ENCODE results near the gene ESRRG.

The ESRRG gene

DNA sequence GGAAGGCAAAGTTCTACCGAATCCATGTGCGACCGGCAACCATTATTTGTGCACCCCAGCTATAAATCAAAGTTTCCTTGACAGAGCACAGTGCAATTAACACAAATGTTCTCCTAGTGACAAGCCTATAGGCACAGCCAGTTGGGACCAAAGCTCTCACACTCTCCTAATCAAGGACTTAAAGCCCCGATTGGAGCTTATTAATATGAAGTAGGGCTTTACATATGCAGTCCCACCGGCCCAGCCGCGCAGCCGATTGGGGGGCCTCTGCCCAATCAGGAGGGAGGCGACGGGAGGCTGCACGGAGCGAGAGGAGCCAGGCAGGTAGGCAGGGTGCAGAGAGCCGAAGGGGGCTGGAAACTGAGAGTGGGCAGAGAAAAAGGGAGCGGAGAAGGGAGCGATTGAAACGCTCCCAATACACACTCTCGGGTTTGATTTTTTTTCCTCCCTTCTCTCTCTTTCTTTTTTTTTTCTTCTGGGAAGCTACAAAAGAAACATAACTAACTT is at the start of gene ESRRG:
Gene ESRRG (minus strand): TSS at position 156 of the 507 bp plus-strand sequence. CDS start 130 bp downstream, at position 26.
- peak within 1 kb of the TSS; percentile 68 for H3K4me3 ChIP-seq (ENCODE audit: low read depth, low read length)

DNA sequence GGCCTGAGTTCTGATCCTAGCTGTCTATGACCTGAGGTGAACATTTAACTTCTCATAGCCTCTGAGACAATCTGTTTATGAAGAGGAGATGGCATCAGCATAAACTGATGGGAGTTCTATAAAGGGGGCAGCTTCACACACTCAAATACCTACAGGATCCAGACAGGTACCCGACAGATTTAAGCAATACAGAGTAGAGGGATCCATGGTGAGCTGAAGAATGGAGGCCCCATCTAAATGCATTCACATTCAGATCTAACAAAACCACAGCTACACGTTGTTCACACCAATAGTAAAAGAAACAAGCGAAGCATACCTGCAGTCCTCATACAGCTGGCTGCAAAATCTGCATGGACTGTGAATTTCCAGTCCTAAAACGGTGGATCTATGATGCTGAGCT is 48.7 kb upstream of the ESRRG start:
- H3K4me3 ChIP-seq (ENCODE audit: low read depth, low read length): no peak overlapping the region

DNA sequence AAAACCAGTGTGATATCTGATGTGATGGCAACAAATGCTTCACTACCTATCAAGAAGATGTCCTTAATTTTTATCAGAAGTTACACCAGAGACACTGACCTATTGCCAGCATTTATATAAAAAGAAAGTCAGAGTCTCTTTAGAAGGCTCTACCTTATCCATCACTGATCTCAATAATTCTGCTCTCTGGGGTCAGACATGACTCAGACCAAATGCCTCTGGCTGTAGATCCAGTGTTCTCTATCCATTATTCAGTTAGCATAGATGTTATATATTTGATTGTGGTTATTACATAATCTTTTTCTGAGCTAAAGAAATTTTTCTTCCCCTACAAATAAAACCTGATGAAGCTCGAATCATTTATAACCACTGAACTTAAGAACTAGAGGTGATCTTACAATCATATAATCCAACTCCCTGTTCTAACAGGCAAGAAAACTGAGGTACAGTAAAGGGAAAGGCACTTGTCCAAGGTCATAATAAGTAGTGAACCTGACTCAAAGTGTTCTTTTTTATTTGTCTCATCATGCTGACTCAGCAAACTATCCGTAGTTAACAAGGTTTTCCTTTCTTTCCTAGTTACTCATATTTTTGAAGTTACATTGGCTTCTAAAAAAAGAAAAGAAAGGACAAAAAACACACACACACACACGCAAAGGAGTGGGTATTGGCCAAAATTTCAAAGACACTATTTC is 43.6 kb upstream of the ESRRG start:
- no peak overlapping the region for H3K4me3 ChIP-seq (ENCODE audit: low read depth, low read length)

DNA sequence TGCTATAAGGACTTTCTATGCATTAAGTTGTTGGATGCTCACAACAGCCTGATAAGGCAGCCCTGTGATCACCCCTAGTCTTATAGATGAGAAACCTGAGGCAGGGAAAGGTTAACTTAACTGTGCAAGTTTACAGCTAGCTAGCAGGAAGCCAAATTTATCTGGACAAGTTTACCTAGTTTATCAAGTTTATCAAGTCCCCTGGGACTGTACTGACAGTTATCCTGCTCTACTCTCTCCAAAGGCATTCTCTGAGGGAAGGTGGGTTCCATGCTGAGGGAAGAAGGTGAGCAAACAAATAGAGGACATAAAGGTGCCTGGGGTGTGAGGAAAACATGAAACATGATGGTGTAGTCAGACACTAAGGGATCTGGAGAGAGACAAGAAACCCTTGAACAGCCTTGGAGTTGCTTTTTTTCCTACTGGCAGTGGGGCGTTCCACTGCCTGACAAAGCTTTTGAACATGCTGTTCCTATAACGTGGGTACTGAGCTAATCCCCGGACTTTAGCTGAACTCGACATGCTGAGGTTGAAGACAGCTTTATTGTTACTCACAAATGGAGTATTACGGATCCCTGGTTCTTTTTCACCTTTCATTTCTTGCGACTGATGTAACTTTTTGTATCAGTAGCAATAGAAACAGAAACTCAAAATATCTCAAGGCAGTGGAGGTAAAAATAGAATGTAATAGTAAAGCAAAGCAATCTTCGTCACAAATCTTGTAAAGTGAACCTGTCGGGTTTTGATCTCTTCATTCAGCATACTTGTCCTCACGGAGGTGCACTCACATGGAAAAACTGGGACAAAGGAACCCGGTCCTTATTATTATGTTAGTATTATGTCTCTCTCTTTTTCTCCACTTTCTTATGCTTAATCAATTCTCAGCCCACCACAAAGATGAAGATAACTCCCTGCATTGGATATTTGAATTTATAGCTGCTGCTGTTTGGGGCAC is 42.4 kb upstream of the ESRRG start:
- H3K4me3 ChIP-seq (ENCODE audit: low read depth, low read length): no peak overlapping the region

DNA sequence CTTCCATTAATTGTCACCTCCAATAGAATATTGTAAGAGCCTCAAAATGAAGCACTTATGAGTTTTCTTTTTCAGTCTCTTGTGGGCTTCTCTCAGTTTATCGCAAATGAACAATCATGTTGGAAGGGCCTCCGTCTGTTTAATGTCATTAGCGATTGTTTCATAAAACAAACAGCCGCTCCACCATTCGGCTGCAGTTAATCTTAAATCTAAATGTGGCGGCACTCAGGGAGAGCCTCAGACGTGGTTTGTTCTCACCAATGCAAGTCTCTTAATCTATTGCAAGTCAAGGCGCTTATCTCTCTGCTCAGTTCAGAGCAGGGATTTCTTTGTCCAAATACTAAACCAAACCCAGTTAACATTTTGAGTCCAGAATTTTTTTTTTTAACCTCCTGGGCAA is 34.9 kb upstream of the ESRRG start:
- H3K4me3 ChIP-seq (ENCODE audit: low read depth, low read length): no peak overlapping the region

DNA sequence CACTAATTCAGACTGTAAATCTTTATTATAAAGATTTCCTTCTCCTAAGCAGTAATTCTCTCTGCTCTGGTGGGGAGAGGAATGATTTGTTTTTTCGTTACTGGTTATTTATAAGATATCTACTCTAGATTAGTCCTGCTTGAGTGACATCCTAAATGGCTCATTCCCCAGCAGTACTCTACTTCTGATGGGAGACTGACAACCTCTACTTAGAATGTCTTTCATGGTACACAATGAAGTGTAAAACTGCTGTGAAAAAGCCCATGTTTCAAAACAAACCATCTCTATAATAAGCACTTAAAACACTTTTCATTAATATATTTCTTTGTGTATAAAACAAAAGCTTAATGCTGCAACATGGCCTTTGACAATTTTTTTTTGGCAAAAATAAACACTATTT is 33.9 kb upstream of the ESRRG start:
- no peak overlapping the region for H3K4me3 ChIP-seq (ENCODE audit: low read depth, low read length)

DNA sequence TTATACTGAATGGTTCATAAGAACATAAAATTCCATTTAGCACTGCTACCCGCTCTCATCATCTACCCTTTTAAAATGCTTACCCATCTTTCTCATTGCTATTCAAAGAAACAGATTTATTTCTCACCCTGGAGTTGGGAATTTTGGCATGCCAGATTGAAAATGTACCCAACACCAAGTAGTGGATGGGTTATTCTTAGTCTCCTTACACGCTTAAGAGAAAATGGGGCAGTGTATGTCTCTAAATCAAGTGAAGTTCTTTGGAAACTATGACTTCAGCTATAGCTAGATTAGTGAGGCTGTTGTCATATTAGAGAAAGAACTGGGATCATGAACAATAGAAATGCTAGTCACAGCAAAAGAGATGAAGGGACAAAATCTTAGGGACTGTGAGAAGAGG is 27.7 kb upstream of the ESRRG start:
- H3K4me3 ChIP-seq (ENCODE audit: low read depth, low read length): no peak overlapping the region

DNA sequence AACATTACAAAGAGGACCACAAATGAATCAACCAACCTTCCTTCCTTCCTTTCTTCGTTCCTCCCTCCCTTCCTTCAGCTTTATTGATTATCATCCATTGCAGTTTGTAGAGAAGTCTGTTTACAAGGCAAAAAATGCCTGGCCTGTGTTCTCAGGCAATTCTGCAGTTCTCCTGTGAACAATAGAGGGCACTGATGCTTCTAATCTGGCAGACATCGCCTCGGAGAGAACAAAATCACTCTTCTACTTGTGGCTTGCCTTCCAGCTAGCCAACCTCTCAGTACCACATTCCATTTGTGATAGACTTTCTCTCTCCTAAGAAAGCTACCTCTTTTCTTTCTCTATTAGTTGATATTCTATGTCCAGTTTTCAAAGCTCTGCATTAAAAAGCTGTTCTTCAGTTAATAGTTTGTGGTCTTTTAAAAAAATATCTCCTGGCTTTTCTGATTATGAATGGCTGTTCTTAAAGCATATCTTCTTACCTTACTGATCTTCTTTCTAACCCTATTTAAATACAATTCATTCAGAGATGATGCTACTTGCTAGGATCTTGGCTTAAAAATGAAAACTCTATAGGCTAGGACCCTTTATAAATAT is 26.9 kb upstream of the ESRRG start:
- H3K4me3 ChIP-seq (ENCODE audit: low read depth, low read length): no peak overlapping the region

DNA sequence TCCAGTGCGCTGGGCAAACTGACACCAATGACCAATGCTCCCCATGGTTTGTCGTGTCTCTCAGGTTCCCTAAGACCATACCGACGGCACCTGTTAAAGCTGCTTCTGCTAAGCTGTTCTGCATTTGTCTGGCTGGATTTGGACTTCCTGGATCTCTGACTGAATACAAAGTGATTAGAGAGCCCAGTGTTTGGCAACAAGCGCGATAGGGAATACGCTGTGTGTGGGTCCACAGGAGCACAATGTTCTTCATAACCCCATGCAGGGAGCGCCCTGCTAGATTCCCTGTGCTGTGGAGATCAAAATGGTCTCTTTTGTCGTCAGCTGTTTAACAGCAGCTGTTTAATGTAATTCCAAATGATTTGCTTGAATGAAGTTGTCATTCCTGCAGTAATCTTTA is 26.0 kb upstream of the ESRRG start:
- H3K4me3 ChIP-seq (ENCODE audit: low read depth, low read length): no peak overlapping the region

DNA sequence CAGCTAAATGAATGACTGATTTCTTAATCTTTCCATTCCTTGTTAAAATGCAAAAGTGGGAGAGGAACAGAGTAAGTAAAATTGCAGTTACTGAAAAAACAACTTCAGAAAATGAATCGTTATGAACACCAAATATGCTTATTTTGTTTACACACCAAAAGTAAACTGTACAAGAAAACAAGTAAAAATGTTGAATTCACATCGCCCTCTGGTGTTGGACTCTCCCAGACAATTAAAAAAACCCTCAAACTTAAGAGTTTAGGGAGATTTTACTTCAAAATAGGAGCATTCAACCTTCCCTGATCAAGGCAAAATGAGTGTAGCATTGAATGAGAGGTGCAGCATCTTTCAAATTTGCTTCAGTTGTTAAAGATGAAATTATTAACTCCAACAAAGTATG is 19.4 kb upstream of the ESRRG start:
- H3K4me3 ChIP-seq (ENCODE audit: low read depth, low read length): no peak overlapping the region

DNA sequence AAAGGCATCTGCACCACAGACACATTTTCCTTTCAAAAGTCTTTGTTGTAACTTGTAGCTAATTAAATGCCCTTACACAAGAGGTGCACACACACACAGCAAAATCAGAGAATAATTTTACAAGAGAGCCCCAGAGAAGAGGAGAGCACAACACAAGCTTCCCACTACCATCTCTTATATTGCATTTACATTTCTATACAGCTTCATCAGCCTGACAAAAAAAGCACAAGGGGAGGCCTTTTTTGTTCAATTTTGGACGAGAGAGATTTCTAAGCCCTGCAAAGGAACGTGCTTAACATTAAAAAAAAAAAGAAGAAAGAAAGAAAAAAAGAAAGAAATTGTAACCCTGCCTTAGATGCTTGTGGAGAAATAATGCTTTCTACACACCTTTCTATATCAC is 17.1 kb upstream of the ESRRG start:
- H3K4me3 ChIP-seq (ENCODE audit: low read depth, low read length): no peak overlapping the region

DNA sequence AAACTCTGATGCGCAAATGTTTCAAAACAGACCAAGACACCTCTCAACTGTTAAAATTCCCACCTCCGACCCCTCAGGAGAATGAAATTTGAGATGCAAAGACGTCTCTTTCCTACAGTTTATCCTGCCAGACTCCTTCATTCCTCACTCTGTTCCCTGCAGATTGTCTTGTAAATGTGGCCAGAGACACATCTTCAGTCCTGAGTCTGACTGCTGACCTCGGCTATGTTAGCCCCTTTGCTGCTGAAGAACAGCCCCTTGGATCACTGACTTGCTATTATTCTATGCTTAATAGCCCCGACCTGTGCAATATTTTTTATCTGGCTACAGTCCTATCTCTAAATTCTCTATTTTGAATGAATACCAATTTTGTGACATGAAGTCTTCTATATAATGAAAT is 16.6 kb upstream of the ESRRG start:
- H3K4me3 ChIP-seq (ENCODE audit: low read depth, low read length): no peak overlapping the region

DNA sequence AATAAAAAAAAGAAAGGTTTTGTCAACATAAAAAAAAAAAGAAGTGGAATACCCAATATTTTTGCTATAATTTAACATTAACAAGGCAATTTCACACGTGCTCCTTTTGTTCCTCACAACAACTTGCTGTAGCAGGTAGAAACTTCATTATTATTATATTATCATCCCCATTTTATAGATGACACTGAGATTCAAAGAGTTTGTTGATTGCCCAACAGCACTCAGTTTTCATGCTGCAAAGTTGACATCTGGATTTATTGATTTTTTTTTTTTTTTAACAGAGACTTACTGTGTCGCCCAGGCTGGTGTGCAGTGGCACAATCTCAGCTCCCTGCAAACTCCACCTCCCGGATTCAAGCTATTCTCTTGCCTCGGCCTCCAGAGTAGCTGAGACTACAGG is 8.9 kb upstream of the ESRRG start:
- H3K4me3 ChIP-seq (ENCODE audit: low read depth, low read length): no peak overlapping the region

DNA sequence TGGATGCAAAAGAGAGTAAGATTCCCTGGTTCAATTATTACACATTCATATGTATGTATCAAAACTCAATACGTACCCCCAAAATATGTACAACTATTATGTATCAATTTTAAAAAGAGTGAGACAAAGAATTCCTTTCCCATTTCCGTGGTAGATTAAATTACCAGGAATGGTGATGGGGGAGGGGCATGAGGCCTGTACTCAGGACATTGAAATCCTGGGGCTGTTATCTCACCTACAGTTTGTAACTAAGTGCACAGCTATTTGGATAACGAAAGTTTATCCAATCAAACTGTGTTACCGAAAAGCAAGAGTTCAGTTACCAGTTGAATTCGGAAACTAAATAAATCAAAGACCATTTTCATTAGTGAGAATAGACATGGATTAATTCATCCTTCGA is 8.3 kb upstream of the ESRRG start:
- no peak overlapping the region for H3K4me3 ChIP-seq (ENCODE audit: low read depth, low read length)

DNA sequence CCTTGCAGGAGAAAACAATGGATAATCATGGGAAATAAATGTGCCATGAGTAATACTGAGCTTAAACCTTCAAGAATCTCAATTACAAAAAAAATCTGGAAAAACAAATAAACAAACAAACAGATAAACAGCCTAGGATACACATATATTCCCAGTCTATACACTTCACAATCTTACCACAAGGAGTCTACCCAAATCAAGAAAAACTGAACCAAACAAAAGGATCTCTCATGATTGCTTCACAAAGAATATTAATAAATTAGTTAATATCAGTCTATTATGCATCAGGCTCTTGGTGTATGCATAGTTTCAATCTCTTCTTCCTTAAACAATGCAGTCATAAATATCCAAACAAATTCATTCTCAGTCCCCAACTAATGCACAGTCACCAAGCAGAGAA is 3.2 kb upstream of the ESRRG start:
- no peak overlapping the region for H3K4me3 ChIP-seq (ENCODE audit: low read depth, low read length)

DNA sequence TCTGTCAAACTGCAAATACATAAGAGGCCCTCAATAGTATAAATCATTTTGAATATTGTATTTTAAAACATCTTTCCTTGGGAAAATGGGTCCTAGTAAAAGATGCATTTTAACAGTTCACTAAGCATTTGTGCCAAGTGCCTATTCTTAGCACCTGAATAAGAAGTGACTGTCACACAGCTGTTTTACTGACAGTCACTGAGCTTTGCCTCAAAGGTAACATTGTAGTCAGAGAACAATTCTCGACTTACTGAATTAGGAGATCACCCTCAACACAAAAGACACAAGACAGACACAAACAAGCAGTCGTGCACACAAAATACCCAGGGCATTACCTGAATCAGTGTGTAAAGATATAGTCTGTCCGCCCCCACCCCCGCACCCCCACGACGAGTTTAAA is 408 bp downstream of the ESRRG start:
- H3K4me3 ChIP-seq (ENCODE audit: low read depth, low read length): peak overlapping the region; percentile 68

DNA sequence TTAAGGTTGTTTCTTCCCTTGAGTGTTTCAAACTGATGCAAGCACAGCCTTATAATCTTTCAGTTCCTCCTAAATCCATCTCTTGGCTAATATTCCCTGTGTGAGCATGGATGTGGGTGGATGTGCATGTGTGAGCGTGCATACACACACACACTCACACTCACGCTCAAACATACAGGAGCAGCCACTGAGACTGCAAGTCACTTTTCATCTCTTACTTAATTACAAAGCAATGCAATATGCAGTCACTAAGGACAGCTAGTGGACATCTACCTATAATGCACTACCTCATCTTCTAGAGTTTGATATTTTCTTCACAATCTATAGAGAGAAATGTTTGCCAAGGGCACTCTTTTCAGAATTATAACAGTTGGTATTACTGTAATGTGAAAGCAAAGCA is 1.4 kb downstream of the ESRRG start:
- no peak overlapping the region for H3K4me3 ChIP-seq (ENCODE audit: low read depth, low read length)

DNA sequence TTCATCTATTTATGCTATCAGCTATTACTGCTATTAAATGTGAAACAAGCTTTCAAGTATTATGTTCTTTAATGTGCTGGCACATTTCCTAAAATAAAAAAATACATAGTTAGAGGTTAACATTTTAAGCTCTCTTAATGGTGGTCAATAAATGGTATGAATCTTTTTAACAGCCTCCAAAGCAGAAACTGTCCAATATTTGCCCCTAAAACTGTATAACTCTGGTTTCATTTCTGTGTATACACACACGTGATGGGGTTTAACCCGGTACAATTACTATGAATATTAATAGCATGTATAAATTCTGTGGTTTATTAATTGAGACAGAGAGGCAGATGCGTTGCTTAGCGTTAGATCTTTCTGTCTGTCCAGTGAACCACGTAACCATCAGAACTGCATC is 2.2 kb downstream of the ESRRG start:
- no peak overlapping the region for H3K4me3 ChIP-seq (ENCODE audit: low read depth, low read length)

DNA sequence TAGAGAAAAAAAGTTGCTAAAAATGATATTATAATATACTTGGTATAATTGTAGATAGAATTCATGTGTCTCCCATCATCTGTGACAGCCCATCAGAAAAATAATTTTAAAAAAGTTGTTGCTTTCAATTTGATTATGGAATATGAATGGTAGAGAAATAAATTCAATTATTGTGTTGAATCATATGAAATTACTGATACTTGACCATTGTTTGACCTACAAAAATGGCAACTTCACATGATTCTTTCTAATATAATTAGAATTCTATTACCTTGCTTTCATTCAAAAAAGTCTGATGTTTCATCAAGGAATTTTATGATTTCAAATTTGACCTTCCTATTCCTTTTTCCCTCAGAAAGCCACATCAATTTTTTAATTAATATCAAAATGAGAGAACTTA is 11.5 kb downstream of the ESRRG start:
- H3K4me3 ChIP-seq (ENCODE audit: low read depth, low read length): no peak overlapping the region

DNA sequence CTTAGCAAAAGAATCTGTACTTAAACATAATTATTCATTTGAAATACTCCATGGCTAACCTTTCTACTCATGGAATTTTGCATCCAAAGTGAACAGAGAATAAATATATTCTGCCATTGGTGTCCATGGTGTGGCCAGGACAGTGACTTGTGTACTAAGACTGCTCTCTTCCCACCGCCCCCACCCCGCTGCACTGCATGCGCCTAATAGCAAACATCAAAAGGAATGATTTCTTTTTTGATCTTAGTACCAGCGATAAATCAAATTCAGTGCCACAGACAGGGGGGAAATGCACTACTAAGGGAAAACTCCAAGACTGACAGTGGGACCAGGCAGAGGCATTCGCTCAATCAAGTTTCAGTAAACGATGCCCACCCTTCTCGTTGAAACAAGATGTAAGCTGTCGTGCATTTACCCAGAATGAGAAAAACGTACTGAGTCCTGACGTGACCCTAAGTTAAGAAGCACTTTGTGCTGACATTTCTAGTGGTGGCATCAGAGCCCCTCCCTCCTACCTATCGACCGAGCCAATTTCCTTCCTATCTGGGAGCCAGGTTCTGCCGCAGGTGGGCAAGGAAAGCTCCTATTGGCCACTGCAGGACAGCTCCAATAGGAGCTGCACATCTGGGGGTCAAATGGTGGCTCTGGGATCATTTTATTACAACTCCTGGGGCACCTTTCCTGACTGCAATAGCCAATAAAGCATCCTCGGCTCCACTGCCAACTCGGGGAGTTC is 12.5 kb downstream of the ESRRG start:
- H3K4me3 ChIP-seq (ENCODE audit: low read depth, low read length): no peak overlapping the region

DNA sequence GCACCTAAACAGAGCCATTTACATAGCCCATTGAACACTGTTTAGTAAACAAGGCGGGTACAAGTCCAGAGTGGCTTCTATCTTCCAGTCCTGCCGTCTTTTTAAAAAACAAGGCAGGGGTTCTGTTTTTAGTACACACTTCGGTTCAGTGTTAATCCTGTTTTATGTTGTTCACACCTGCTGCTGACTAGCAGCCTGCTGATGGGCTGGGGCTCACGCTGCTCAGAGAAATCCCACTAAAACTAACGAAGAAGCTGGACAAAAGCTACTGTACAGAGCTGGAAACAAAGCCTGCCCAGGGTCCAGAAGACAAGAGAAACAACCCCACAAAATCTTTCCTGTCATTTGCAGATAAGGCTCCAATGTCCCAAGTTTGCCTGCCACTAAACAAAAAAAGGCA is 13.2 kb downstream of the ESRRG start:
- no peak overlapping the region for H3K4me3 ChIP-seq (ENCODE audit: low read depth, low read length)
